Fibroblast of upper back skin (primary cell): ENCODE measurements around the gene MYH13.

Source experiments
- DNase-seq: peaks from one replicate; pipeline ENCODE4 v3.0.0-alpha.2; 2013

MYH13 gene

DNA sequence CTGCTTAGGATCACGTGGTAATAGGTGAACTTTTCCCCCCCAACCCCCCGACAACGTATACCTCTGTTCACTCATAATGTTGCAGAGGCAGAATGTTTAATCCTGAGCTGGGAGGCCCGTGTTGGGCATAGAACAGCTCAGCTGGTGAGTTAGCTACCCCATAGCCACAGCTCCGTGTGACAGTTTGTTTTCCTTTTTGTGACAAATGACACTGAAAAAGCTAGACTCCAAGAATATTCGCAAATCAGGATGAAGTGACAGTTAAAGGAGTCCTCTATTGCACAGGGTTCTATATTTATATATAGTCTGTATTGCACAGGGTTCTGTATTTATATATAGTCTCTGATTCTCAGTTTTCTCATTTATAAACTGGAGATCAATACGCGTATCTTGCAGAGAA lies 33.8 kb downstream of the MYH13 start:
- DNase-seq = no peak

DNA sequence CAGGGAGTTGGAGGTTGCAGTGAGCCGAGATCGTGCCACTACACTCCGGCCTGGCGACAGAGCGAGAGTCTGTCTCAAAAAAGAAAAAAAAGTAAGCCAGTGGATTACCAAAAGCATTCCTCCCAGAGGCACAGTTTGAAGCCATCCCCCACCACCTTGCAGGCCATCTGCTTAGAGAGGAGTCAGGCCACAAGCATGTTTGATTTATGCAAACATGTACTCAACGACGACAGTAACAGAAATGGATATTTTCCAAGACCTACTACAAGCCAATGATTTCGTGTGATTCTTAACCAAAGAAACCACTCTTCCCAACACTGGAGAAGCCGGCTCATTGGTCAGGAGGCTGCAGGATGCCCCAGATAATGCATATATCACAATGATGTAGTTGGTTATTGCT lies 34.8 kb downstream of the MYH13 start:
- peak; percentile 98 for DNase-seq

DNA sequence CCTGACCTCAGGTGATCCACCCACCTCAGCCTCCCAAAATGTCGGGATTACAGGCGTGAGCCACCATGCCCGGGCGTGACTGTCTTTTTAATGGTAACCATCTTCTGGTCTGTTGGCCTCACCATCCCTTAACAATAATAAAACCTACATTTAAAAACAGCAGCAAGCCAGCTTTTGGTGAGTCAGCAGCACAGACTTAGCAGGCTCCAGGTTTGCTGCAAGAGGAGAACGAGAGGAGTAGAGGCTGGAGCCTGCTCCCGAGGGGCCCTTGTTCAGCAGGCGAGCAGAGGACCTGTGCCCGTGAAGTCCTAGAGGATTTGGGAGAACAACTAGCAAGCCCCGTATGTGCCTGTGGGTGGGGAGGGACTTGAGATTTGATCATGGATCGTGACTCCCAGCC lies 35.7 kb downstream of the MYH13 start:
- peak; percentile 63 for DNase-seq

DNA sequence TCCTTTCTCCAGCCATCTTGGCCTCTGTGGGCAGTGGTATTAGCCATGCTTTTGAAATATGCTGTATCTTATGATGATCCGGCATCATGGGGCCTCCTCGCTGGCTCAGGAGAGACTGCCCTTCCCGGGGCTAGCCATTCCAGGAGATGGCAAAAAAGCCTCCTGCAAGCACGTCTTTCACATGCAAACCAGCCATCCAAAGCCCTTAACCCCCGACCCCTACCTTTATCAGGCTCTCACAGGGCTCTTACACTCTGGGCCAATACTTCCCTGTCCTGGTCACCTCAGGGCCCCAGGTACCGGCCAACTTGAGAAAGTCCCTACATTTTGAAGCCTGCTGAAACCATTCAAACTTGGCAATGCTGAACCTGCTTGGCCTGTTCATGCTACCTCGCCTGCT lies 36.4 kb downstream of the MYH13 start:
- no peak for DNase-seq

DNA sequence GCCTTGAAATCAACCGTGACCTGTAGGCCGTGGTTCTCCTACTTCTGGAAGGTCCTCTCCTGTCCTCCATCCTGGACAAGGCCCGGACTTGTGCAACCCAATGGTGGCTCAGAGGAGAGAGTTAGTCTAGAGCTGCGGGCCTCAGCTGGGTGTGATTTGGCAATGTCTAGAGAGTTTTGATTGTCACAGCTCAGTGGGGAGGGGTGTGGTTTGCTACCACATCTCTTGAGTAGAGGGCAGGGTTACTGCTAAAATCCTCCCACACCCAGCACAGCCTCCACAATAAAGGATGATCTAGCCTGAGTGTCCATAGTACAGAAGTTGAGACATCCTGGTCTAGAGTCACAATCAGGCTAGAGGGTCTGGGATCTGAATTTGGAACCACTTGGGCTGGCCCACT lies 40.3 kb downstream of the MYH13 start:
- no peak for DNase-seq

DNA sequence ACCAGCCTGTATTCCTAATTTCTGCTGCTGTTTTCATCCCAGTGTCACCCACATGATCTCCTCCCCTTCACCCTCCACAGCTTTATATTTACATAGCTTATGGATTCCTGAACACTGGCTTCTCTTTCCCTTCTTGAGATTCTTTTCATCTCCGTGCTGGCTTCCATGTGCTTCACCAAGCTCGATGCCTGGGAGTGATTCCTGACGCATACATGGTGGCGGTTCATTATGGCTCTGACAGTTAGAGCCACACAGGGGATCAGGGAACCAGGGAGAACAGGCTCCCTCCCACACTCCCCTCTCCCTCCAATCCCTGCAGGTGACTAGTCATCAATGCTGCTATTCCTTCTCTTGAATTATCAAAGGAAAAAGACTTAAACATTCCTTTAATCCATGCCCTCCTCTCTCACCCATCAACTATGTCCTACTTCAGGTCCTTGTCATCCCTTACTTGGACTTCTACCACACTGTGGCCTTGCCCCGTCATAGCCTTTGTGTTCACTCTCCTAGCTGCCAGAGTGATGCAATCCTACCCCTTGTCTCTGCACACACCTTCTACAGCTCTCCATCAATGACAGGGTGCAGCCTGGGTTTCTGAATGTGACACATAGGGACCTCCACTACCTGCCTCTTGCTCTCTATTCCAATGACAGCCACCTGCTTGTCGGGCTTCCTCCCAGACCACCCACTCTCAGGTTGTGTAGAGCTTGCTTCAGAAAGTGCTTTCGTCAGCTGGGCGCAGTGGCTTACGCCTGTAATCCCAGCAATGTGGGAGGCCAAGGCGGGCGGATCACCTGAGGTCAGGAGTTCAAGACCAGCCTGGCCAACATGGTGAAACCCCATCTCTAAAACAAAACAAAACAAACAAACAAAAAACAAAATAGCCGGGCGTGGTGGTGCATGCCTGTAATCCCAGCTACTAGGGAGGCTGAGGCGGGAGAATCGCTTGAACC lies 43.6 kb downstream of the MYH13 start:
- no peak for DNase-seq

DNA sequence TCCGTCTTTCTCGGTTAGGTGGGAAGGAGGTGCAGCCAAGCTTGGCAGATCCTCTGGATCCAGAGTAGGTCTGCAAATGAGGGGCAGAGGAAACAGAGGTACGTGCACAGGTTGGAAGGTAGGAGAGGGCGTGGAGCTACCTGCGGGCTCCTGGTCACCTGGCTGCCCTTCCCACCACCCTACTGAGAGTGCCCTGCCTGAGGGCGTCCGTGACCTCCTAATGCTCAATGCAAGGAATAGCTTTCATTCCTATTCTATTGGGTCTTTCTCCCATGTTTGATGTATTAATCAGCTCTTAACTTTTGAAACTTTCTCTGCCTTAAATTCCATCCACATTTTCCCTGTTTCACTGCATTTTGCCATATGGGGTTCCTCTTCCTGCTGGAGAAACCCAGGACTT lies 44.6 kb downstream of the MYH13 start:
- DNase-seq = no peak

DNA sequence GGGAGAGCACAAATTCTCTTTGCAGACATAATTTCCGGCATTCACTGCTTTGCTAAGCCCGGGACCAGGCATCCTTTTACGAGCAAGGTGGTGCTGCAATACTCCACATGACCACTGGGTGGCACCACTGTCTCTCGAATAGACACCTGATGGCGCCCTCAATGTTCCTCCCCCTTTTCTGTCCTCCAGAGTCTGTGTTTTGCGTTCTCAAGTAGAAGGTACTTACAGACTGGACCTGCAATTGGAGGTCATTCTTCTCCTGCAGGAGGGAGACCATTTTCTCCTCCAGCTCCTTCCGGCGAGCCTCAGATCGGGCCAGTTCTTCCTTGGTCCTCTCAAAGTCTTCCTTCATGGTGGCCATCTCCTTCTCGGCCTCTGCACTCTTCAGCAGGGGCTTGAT lies 45.2 kb downstream of the MYH13 start:
- DNase-seq = peak; percentile 85

DNA sequence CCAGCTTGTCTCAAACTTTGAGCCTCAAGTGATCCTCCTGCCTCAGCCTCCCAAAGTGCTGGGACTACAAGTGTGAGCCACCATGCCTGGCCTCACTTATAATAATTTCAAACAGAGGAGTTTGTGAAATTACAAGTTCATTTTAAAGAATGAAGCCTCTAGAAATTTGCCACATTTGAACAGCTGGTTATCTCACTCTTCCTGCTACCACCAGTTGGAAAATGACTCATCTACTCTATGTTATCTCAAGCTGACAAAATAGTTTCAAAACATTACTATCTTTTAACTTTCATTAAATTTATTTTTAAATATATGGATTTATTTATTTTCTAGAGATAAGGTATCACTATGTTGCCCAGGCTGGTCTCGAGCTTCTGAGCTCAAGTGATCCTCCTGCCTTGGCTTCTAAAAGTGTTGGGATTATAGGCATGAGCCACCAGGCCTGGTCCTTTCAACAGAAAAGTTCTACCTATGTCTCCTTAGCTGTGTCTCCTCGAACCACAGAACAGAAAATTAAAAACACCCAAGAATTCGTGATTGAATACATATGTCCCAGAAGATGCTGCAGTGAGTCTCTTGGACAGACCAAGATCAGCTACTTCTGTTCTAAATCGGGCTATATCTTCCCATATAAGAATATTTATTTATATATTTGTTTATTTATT lies 47.6 kb downstream of the MYH13 start:
- DNase-seq = no peak

DNA sequence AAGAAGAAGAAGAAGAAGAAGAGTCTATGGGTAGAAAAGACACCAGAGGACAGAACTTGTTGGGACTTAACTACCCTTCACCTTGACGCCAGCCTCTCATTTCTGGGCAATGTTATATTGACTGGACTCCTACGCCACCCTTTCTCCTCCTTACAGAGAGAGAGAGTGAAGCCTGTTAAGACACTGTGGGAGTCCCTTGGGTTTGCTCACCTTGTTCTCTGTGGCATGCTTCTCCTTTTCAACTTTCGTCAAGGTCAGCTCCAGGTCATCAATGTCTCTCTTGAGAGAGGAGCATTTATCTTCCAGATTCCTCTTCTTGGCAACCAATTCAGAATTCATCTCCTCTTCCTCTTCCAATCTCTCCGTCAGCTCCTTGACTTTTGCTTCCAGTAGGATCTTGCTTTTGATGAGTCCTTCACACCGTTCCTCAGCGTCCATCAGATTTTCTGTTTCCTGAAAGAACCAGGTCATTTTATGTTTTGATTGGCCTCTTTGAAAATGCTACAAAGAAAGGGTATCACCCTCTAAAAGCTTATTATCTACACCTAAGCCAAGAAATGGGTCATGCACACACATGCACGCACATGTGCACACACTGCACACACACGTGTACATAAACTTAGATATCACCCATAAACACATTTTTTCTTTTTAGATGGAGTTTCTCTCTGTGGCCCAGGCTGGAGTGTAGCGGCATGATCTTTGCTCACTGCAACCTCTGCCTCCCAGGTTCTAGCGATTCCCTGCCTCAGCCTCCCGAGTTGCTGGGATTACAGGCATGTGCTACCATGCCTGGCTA lies 48.8 kb downstream of the MYH13 start:
- no peak for DNase-seq

DNA sequence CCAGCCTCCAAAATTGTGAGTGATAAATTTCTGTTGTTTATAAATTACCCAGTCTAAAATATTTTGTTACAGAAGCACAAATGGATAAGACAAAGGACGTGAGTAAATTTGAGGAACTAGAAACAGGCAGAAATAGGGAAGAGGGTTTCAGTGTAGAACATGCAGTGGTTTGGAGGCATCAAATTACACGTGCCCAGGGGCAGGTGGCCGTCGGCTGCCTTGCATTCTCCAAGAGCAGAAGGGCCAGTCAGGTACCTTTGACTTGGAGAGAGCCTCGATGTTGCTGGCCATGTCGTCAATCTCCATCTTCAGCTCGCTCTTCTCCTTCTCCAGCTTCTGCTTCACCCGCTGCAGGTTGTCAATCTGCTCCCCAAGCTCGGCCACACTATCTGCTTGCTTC lies 54.3 kb downstream of the MYH13 start:
- no peak for DNase-seq

DNA sequence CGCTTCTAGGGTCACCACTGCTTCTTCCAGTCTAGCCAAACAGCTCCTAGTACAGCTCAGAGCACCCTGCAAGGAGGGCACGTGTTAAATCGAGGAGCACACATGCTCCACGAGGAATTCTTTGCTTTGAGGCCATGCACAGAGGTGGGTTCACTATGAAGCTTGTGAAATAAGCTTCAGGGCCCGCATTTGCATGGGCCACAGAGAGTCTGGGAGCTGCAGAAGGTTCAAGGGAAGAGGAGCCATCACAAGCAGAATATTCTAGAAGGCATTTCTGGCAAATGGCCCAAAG lies 55.3 kb downstream of the MYH13 start:
- DNase-seq = no peak

DNA sequence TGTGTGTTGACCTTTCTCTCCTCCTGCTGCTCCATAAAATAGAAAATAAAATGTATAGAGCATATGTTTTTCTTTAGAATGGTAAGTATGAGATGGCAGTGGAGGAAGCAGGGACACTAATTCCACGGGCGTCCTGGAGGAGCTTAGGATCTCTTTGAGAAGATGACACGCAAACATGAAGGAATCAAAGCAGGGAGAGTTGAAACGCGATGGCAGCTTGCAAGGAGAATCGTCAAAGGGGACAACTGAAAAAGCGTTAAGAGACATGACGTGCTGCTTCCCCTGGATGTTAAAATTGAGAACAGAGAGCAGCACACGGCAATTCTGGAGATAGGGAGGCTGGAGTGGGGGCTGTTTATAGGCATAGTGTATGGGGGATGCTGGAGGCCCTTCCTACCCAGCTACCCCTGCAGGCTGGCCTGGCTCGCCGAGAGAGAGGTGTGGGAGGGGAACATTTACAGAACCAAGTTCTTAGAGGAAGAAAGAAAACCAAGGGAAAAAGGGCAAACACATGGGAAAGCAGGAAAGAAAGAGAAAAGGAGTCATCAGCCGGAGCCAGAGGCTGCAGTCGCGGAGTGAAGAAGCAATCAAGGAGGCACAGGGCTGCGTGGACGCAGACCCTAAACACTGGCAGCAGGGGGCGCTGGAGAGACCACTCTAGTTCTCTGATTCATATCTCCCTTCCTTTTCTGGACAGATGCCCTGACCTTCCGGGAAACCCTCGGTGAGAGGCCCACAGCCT lies 55.8 kb downstream of the MYH13 start:
- DNase-seq = peak; percentile 76

DNA sequence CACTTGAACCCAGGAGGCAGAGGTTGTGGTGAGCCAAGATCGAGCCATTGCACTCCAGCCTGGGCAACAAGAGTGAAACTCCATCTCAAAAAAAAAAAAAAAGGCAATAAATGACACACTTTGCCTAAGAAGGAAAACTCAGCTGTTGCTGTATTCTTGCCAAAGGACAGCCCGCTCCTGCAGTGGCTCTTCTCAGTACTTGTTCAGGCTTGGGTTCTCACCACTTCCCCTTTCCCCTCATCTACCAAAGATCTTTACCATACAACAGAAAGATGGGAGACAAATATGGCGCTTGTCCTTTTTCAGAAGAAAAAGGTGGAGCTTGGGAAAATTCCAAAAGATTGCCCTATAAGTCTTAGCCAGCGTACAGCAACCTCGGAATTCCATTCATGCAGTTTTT lies 58.5 kb downstream of the MYH13 start:
- no peak for DNase-seq

DNA sequence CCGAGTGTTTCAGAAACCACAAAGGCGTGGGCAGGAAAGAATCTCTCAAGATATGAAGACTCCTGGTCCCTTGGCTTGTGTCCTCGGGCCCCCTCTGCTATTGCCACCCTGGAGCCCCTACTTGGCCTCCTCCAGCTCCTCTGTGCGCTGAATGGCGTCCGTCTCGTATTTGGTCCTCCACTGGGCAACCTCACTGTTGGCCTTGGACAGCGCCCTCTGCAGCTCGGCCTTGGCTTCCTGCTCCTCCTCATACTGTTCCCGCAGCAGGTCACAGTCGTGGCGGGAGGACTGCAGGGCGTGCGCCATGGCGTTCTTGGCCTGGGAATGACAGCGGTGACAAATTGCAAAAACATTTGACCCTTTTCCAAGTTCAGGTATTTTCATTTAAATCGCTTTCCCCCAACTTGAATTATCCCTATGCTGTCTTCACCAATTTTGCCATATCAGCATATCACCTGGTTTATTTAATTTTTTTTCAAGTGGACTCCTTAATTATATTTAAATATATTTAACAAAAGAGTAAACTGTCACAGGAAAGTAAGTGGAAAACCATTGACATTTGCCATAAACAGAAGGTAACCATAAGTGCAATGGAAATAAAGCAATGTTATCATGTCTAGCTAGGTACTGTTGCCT lies 59.7 kb downstream of the MYH13 start:
- no peak for DNase-seq

DNA sequence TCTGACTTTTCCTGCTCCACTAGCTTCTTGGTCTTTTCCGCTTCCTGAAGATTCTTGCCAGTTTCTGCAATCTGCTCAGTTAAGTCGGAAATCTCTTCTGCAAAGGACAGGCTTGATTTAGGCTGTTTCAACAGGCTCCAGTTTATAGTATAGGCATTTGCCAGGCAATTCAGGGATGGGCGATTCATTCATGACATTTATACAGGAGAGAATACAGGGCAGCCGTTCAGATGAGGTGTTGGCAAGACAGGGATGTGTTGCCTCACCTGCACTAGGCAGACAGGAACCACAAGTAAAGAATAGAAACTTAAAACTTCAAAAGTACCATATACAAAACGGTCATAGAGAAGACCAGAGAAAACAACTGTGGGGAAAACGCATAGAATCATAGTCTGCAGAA lies 61.7 kb downstream of the MYH13 start:
- no peak for DNase-seq

DNA sequence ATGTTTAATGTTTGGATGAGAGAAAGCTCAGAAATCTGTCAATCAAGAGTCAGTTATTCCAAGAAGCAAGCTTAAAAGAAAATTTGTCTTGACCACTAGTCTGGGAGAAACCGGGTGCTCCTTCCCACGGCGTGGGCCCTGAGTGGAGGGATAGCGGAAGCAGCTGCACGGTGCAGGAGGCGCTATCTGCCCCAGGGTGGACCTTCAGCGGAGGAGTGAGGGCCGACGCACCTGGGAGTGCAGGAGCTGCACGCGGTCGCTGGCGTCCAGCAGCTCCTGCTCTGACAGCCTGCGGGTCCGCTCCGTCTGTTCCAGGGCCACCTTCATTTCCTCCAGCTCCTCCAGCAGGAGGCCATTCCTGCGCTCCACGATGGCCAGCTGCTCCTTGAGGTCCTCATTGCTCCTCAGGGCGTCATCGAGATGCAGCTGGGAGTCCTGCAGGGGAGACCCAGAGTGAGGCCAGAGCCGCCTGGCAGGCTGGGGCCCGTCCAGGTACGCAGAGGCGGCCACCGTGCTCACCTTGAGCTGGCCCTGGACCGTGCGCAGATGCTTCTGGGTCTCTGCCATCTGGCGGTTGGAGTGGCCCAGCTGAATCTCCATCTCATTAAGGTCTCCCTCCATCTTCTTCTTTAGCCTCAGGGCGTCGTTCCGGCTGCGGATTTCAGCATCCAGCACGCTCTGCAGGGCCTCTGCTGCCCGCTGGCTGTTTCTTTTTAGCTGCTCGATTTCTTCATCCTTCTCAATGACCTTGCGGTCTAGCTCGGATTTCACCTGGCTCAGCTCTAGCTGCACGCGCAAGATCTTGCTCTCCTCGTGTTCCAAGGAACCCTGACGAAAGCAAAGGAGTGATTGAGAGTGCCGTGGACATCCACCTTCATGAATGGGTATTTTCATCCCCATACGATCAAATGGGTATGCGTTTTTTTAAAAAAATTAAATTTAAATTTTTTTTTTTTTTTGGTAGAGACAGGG lies 63.5 kb downstream of the MYH13 start:
- DNase-seq = no peak

DNA sequence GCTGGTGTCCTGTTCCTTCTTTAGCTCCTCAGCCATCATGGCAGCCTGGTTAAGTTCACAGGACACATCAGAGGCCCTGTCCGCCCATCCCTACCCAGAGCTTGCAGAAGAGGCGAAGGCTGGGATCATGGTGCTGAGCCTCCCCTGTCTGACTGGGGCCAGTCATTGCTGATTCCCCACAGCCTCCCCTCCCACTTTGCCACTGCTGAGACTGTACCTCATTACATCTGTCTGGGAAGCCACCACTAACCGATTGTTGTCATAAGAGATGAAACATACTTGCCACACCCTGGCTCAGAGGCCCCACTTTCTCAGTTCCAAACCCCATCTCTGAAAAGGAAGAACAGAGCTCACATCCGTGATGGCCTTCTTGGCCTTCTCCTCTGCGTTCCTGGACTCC lies 66.2 kb downstream of the MYH13 start:
- no peak for DNase-seq

DNA sequence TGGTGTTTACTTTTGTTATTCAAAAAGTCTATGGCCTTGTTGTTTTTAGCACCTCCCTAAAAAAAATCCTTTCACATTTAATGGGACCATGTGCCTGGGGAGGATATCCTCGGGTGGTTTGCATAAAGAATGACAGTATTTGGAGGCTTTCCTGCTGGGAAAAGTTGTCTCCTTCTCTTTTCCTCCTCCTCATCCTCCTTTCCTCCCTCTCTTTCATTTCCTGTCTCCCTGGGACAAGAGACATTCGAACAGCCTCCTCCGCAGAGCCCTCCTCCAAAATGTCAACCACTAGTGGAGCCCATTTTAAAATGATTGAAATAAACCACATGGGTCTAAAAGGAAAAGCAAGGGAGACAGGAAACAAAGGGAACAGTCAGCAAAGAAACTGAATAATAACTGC lies 67.4 kb downstream of the MYH13 start:
- no peak for DNase-seq

DNA sequence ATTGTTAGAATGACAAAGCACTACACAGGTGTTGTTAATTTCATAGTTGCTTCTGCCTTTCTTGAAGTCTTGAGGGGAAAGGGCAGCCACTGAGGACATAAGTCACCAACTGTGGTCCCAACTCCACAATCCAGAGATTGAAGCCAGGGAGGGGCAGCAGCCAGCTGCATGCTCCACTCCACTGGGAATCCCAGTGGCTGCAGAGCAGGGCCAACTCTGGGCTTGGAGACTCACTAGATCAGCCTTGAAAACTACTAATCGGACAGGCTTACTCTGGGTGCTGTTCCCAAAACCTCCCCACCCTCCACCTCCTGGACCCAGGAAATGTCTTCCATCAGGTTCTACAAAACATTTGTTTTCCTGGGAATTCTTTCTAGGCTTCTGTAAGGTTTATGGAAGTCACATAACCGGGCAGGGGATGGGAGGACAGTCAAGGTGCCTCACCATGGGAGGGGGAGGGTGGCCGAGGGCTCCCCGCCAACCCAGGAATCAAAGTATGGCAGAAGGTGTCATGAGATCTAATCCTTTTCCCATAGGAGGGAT lies 68.0 kb downstream of the MYH13 start:
- no peak for DNase-seq

DNA sequence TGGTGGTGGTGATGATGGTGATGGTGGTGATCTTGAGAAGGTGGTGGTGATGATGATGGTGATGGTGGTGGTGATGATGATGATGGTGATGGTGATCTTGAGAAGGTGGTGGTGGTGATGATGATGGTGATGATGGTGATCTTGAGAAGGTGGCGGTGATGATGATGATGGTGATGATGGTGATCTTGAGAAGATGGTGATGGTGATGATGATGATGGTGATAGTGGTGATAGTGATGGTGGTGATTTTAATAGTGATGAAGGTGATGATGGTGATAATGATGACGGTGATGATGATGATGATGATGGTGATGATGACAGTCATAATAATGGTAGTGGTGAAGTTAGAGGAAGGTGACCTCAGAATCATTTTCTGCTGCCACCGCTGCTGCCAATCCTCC lies 75.1 kb downstream of the MYH13 start:
- DNase-seq = no peak
